Stimulated activated CD4-positive, alpha-beta T cell treated with anti-CD3 and anti-CD28 coated beads, Interleukin-12 subunit alpha, Interleukin-12 subunit beta, amount 100 ng/mL, for 24 hours (primary cell): ENCODE results near the gene SNTB2.
"Not testable (repeated sequence)": the region's sequence is repeated elsewhere in the genome, so short reads cannot be mapped to it uniquely, and the experiment has no call there.

Experiments used
- DNase-seq, 2 experiments: peaks; one replicate each; pipeline ENCODE4 v3.0.0-alpha.2; 2020; ENCODE audit warnings: low read depth in 2 of 2

SNTB2 gene

DNA sequence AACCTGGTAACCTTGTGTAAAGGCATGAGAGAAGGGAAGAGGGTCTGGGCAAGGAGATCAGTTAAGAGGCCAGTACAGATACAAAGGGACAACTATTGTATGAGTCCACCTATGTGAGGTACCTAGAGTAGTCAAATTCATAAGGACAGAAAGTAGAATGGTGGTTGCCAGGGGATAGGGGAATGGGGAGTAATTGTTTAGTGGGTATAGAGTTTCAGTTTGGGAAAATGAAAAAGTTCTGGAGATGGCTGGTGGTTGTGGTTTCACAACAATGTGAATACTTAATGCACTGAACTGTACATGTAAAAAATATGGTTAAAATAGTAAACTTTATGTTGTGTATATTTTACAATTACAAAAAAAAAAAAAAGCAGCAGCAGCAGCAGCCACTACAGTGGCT, 49.4 kb downstream of the SNTB2 start:
- no peak for DNase-seq

DNA sequence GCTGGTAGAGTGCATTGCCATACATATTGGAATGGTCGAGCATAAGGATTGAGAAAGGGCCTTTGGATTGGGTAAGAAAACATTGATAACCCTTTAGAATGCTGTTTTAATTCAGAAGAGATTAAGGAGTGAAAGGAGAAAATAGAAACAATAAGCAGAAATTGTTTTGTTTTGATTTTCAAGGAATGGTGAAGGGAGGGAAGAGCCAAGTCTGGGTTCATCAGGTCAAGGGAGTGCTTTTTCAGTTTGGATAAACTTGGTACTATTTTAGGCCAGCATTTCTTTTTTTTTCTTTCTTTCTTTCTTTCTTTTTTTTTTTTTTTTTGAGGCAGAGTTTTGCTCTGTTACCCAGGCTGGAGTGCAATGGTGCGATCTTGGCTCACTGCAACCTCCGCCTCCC, 50.3 kb downstream of the SNTB2 start:
- DNase-seq = no peak

DNA sequence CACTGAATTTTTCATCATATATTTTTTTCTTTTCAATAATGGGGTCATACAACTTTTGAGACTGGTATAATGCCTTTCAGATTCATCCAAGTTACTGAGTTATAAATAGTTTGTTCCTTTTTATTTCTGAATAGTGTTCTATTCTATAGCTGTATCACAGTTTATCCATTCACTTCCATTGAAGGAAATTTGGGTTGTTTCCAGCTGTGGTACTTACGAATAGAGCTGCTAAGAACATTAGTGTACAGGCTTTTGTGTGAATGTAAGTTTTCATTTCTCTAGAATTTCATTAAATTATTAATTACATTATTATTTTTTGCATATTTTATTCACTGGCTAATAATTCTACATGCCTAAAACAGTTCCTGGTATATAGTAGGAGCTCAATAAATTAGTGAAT, 52.9 kb downstream of the SNTB2 start:
- DNase-seq = no peak

DNA sequence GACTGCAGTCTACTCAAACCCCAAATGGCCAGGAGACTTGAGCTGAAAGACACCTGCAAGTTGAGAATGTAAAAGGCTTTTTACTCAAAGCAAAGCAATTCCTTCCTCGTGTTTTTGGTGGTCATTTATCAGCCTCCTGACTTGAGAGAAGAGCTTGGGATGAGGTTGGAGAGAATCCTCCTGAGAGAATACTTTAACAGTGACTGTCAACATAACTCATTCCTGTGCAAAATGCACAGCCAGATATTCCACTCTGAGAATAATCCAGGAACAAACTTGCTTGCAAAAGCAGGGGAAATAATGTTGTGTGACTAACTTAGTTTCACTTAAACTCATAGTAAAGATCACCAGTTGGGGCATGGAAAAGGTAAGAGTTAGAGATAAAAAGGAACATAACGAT, 53.4 kb downstream of the SNTB2 start:
- no peak for DNase-seq

- DNase-seq = no peak
Observed at GRCh38 chr16:69241926-69242325, 55.0 kb downstream of the SNTB2 start.

- DNase-seq = no peak
Observed at GRCh38 chr16:69243479-69243878, 56.5 kb downstream of the SNTB2 start.

DNA sequence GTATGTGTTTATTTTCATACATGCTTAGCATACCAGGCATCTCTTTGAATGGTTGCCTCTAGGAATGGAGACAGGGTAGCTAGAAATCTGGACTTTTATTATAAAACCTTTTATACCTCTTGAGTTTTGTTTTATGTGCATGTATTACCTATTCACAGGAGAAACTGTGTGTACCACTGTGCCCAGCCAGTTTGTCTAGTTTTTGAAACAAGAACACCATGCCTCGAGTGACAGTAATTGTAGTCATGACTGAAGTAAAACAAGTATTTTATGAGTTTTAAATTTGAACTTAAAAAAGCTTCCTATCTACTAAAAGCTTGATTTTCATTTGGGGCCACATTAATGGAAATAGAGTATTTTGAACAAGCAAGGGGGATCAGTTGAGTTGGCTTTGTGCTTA, 57.4 kb downstream of the SNTB2 start:
- no peak for DNase-seq

DNA sequence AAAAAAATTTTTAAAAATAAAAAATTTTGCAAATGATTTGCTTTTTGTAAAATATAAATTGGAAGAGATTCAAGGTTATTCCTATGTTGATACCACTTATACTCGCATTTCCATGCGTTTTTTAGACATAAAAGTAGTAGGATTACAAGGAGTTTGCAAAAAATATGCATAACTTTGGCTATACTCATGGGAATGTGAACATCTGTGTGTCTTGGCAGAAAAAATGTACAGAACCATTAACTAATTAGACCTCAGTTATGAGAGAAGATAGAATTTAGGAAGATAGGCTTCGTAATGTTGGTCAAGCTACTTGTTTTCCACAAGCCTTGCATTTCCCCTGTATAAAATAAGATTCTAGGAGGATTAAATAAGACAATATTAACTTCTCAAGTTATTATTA, 63.1 kb downstream of the SNTB2 start:
- no peak for DNase-seq

- no peak for DNase-seq
Observed at GRCh38 chr16:69253870-69254341, 66.9 kb downstream of the SNTB2 start.

DNA sequence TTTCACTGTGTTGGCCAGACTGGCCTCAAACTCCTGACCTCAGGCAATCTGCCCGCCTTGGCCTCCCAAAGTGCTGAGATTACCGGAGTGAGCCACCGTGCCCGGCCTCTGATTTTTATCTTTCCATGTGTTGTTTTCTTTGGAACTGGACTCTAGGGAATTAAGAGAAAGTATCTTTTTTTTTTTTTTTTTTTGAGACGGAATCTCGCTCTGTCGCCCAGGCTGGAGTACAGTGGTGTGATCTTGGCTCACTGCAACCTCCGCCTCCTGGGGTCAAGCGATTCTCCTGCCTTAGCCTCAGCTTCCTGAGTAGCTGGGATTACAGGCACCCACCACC, 72.4 kb downstream of the SNTB2 start:
- not testable (repeated sequence) for DNase-seq

DNA sequence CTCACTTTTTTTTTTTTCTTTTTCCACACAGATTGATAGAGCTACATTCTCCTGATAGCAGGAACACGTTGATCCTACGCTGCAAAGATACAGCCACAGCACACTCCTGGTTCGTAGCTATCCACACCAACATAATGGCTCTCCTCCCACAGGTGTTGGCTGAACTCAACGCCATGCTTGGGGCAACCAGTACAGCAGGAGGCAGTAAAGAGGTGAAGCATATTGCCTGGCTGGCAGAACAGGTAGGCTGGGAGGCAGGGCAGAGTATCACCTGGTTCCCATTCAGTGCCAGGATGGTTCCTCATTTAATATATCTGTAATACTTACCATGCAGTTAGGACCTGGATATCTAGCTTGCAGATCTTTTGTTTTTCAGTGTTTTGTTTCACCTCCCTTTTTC, 73.1 kb downstream of the SNTB2 start:
- no peak for DNase-seq

- no peak for DNase-seq
Observed at GRCh38 chr16:69260506-69260905, 73.5 kb downstream of the SNTB2 start.

GRCh38 chr16:69266334-69267063, 79.5 kb downstream of the SNTB2 start:
- no peak for DNase-seq

- DNase-seq = no peak
Observed at GRCh38 chr16:69267633-69268032, 80.7 kb downstream of the SNTB2 start.

- DNase-seq = no peak
Observed at GRCh38 chr16:69270395-69270794, 83.4 kb downstream of the SNTB2 start.

GRCh38 chr16:69270831-69271230, 83.9 kb downstream of the SNTB2 start:
- no peak for DNase-seq

- DNase-seq = no peak
Observed at GRCh38 chr16:69273009-69273408, 86.0 kb downstream of the SNTB2 start.

DNA sequence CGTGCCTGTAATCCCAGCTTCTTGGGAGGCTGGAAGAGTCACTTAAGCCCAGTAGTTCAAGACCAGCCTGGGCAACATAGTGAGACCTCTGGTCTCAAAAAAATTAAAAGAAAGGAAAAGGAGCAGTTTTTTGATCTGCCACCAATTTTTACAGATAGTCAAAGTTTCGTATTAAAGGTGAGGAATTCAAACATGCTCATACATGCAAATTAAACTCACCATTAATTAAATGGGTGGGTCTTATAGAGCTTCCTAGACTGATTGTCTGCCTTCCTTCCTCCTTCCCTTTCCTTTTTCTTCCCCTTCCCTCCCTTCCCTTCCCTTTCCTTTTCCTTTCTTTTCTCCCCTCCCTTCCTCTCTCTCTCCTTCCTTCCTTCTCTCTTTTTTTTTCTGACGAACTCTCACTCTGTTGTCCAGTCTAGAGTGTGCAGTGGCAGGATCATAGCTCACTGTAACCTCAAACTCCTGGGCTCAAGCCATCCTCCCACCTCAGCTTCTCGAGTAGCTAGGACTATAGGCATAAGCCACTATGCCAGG, 87.8 kb downstream of the SNTB2 start:
- DNase-seq = no peak

DNA sequence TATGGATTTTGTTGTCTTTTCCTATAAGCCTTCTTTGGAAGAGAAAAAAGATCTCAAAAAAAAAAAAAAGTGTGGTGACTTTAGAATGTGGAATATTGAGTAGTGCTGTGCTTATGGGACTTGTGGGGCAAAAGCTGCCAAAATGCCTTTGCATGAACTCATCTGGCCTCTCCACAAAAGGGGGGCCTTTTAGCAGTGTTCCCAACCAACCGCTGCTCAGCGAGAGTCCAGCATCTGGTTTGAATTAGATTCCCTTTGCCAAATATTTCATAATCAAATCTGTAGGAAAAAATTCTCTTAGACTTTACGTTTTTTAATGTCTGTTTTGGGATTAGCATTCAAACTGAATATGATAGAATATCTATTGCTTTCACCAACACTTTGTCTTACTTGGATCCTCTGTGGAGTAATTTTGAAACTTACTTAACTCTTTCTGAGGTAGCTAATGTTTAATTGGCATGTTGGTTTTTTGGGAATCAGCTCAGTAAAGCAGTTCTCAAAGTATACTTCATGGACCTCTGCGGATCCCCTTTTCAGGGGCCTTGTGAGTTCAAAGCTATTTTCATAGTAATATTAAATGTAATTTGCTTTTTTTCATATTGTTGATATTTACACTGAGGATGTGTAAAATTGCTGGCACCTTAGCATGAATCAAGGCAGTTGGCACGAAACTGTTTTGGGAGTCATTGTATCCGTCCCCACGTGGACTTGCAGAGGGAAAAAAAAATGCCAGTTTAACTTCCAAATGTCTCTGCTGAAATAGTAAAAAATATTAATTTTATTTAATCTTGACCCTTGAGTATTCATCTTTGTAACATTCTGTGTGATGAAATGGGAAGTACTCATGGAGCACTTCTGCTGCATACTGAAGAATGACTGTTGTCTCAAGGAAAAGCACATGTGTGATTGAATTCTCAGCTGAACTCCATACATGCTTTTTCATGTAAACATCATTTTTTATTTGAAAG, 89.5 kb downstream of the SNTB2 start:
- DNase-seq = no peak

DNA sequence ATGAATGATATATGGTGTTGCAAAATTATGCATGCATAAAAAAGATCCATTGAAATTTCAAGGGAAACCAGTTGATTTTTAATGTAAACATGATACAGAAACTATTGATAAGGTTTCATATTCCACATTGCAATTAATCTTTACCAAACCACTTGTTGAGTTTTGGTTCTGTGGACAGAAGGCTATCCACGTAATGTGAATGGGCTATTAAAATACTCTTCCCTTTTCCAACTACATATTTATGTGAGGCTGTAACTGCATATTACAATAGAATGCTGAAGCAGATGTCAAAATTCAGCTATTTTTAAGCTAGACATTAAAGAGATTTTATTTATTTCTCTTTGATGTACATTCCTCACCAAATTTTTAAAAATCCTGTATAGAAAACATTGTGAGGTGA, 90.4 kb downstream of the SNTB2 start:
- DNase-seq = no peak

GRCh38 chr16:69283851-69284250, 96.9 kb downstream of the SNTB2 start:
- DNase-seq = no peak

DNA sequence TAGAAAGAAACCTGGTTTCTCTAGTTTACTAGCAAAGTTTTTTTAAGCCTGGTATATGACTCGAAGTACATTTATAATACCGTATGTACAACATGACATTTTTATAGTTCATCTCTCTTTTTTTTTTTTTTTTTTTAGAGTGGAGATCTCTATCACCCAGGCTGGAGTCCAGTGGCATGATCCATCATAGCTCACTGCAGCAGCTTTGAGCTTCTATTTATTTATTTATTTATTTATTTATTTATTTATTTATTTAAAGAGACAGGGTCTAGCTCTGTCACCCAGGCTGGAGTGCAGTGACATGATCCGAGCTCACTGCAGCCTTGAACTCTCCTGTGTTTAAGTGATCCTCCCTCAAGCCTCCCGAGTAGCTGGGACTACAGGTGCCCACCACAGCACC, 98.3 kb downstream of the SNTB2 start:
- DNase-seq = no peak
